Fibroblast of lung (primary cell): Measurements from ENCODE around the gene DDR2. TPM values are rescaled to one million over a fixed set of nuclear protein-coding genes. Genes with fewer than 3 reads are reported as not detected.
"Not testable (repeated sequence)": the region's sequence is repeated elsewhere in the genome, so short reads cannot be mapped to it uniquely, and the experiment has no call there.

Experiments
- DNase-seq, 2 donors: peaks; one replicate each; pipeline versions ENCODE4 v3.0.0 to v3.0.0-alpha.2; 2010; ENCODE audit warnings: low read depth in 2 of 2
- H2AFZ ChIP-seq: 2 replicates; pipeline ENCODE4 v1.5.1; 2012; ENCODE audit warnings: low read length, control low read depth, inconsistent platforms
- H3K27ac ChIP-seq: 2 replicates; pipeline ENCODE4 v1.5.1; 2011; ENCODE audit warnings: low read length, control low read depth; ENCODE audit not compliant: insufficient read depth
- H3K27me3 ChIP-seq: 2 replicates; pipeline ENCODE4 v1.5.1; 2011; ENCODE audit warnings: mild to moderate bottlenecking, low read length; ENCODE audit not compliant: control insufficient read depth, insufficient read depth
- H3K36me3 ChIP-seq: 2 replicates; pipeline ENCODE4 v1.5.1; 2011; ENCODE audit warnings: low read length; ENCODE audit not compliant: control insufficient read depth, insufficient read depth
- H3K4me1 ChIP-seq: 2 replicates; pipeline ENCODE4 v1.5.1; 2011; ENCODE audit warnings: low read length; ENCODE audit not compliant: control insufficient read depth, insufficient read depth; ENCODE audit errors: extremely low read depth
- H3K4me2 ChIP-seq: 2 replicates; pipeline ENCODE4 v1.5.1; 2011; ENCODE audit warnings: low read length, control low read depth; ENCODE audit not compliant: insufficient read depth; ENCODE audit errors: extremely low read depth
- H3K4me3 ChIP-seq, 4 experiments: fragments of 200-600 bp in 1 of 4; sonication (generic) in 1 of 4; replicated peaks in 1 of 4; 2 replicates each; pipeline ENCODE4 v1.5.1; 2011 to 2016; ENCODE audit warnings: low read length in 4 of 4, low read depth in 3 of 4, mild to moderate bottlenecking in 3 of 4, control low read depth in 2 of 4, inconsistent platforms in 1 of 4, mixed read lengths in 1 of 4; ENCODE audit not compliant: insufficient read depth in 1 of 4; ENCODE audit errors: control extremely low read depth in 1 of 4
- H3K79me2 ChIP-seq: 2 replicates; pipeline ENCODE4 v1.5.1; 2012; ENCODE audit warnings: mild to moderate bottlenecking, low read length, inconsistent platforms; ENCODE audit not compliant: control insufficient read depth, insufficient read depth
- H3K9ac ChIP-seq: 2 replicates; pipeline ENCODE4 v1.5.1; 2011; ENCODE audit warnings: mild to moderate bottlenecking, low read length, control low read depth; ENCODE audit not compliant: insufficient read depth
- H3K9me3 ChIP-seq: 2 replicates; pipeline ENCODE4 v1.5.1; 2012; ENCODE audit warnings: low read depth, low read length; ENCODE audit not compliant: control insufficient read depth, insufficient read depth
- H4K20me1 ChIP-seq: 2 replicates; pipeline ENCODE4 v1.5.1; 2011; ENCODE audit warnings: low read length; ENCODE audit not compliant: control insufficient read depth, insufficient read depth; ENCODE audit errors: extremely low read depth
- CTCF ChIP-seq, 2 donors: IDR thresholded peaks in 1 of 2; conservative IDR thresholded peaks in 1 of 2; 1 replicate in 1 of 2; 2 replicates in 1 of 2; pipeline ENCODE4 v1.5.1; 2011 to 2012; ENCODE audit warnings: low read length in 2 of 2, control low read depth in 1 of 2, inconsistent platforms in 1 of 2, low read depth in 1 of 2, mild to moderate bottlenecking in 1 of 2
- EZH2 ChIP-seq: IDR thresholded peaks from 2 replicates; pipeline ENCODE4 v1.5.1; 2012; ENCODE audit warnings: low read length, control low read depth, mild to moderate bottlenecking; ENCODE audit errors: missing control alignments
- polyA plus RNA-seq, 2 donors: library from polyadenylated mRNA; depleted of rRNA in 1 of 2; stranded (reverse) in 1 of 2; unstranded in 1 of 2; fragments of >200 nt; gene quantifications; 2 replicates each; pipeline ENCODE4 v1.2.1, GENCODE V29; 2011 to 2012; ENCODE audit warnings: missing spikeins in 1 of 2
- total RNA-seq: library from RNA; depleted of rRNA; stranded (reverse); fragments of >200 nt; gene quantifications from 2 replicates; pipeline ENCODE4 v1.2.1, GENCODE V29; 2014

DDR2 gene
- total and polyA plus RNA-seq, 2 donors (not counting 1 experiment from before 2014, with no cell fraction given), result 192 to 303 TPM

DNA sequence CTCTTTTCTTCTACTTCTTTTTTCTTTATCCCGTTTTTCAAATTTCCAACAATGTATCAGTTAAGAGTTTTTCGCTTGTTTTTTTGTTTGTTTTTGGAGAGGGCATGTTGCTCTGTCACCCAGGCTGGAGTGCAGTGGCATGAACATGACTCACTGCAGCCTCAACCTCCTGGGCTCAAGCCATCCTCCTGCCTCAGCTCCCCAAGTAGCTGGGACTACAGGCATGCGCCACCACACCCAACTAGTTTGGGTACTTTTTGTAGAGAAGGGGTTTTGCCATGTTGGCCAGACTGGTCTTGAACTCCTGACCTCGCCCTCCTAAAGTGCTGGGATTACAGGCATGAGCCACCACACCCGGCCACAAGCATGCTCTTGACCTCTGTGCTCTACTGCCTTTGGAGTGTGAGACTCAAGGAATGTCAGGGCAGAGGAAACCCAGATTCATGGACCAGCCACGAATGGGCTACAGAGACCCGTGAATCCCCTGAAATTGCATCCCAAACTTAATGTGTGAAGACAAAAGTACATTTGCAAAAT is 93.1 kb downstream of the DDR2 start:
- Histone ChIP-seq H3K4me1 (peaks cover 5% of the 10 kb centered on the region), H3K36me3 (peaks cover 3% of the 10 kb centered on the region), H3K9ac (no peak overlapping the region), H2AFZ (no peak overlapping the region), H3K4me2 (no peak overlapping the region), H3K79me2 (peaks cover 50% of the 10 kb centered on the region), H3K27me3 (no peaks in the 10 kb centered on the region), H3K4me3 (no peak overlapping the region), H3K27ac (no peak overlapping the region), H3K9me3 (no peaks in the 10 kb centered on the region), H4K20me1 (peaks cover 2% of the 10 kb centered on the region)
- TF ChIP-seq EZH2 (no peak), CTCF (conservative IDR thresholded peaks at IDR 0.05 in 1 of 2, IDR thresholded peaks at IDR 0.05 in 1 of 2; ENCODE audit: low read depth in 1 of 2, low read length in 2 of 2) (no peak)
- DNase-seq, result no peak

DNA sequence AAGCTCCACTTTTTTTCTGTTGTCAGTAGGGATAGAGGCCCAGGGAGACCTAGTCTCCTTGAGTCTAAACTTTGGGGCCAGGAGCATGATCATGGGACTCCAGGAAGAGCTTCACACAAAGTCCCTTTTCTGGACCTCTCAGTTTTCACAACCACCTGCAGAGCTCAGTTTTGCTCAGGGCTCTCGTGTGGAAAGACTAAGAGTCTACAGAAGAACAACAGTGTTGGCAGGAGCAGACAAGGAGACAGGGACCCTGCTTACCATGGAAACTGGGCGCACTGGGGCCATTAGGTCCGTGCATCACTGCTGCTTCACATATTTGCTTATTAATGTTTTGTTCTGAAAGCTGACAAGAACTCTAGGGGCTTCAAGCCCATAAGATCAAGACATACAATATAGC is 94.3 kb downstream of the DDR2 start:
- H3K9ac ChIP-seq, result no peak overlapping the region
- no peak overlapping the region for H3K27ac ChIP-seq
- peaks cover 2% of the 10 kb centered on the region for H4K20me1 ChIP-seq
- H3K4me3 ChIP-seq, result no peak overlapping the region
- TF ChIP-seq EZH2, result no peak
- TF ChIP-seq CTCF (conservative IDR thresholded peaks at IDR 0.05 in 1 of 2, IDR thresholded peaks at IDR 0.05 in 1 of 2; ENCODE audit: low read depth in 1 of 2, low read length in 2 of 2), result no peak
- no peak for DNase-seq
- H3K79me2 ChIP-seq, result peaks cover 49% of the 10 kb centered on the region
- H2AFZ ChIP-seq, result no peak overlapping the region
- H3K27me3 ChIP-seq, result no peaks in the 10 kb centered on the region
- peaks cover 5% of the 10 kb centered on the region for H3K4me1 ChIP-seq
- peaks cover 3% of the 10 kb centered on the region for H3K36me3 ChIP-seq
- H3K4me2 ChIP-seq, result no peak overlapping the region
- H3K9me3 ChIP-seq, result no peaks in the 10 kb centered on the region

DNA sequence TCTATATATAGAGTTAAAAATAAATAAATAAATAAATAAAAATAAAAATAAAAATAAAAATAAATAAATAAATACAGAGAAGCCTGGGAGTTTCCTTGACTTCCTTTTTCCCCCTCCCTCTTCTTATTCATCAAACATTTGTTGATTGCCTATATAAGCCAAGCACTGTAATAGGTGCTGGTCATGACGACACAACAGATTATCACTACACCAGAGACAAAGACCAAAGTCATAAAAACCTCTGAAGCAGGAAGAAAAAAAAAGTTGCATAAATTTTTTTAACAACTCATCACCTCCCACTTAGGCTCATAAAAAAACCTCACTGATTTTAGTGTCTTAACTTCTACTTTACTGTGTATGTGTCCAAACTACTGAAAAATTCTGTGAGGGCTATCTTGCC is 95.2 kb downstream of the DDR2 start:
- peaks cover 47% of the 10 kb centered on the region for H3K79me2 ChIP-seq
- not testable (repeated sequence) for H3K4me1 ChIP-seq, H3K9me3 ChIP-seq, H3K36me3 ChIP-seq, H2AFZ ChIP-seq, H3K4me3 ChIP-seq, H3K4me2 ChIP-seq, H3K27me3 ChIP-seq, H3K27ac ChIP-seq, H3K9ac ChIP-seq, H4K20me1 ChIP-seq, DNase-seq
